Upper lobe of left lung (tissue), 4 donors: ENCODE measurements around the gene HOMER2.

Experiments
- EP300 ChIP-seq, 4 donors: sonication (generic); formaldehyde crosslinking; IDR thresholded peaks; one replicate each; pipeline ENCODE4 v1.5.1; 2017; ENCODE audit warnings: antibody characterized with exemption in 4 of 4, control low read depth in 2 of 4
- POLR2AphosphoS5 ChIP-seq, 2 donors: sonication (generic); formaldehyde crosslinking; IDR thresholded peaks; one replicate each; pipeline ENCODE4 v1.5.1; 2017; ENCODE audit warnings: antibody characterized with exemption in 2 of 2
- TF ChIP-seq, protein P1 (sequence below), 6 experiments: fragments of 450-650 bp in 4 of 6; fragments of 200-600 bp in 2 of 6; sonication (generic) in 2 of 6; IDR thresholded peaks; one replicate each; pipeline ENCODE4 v1.5.1; 2016 to 2019; ENCODE audit warnings: antibody characterized with exemption in 6 of 6

DNA sequence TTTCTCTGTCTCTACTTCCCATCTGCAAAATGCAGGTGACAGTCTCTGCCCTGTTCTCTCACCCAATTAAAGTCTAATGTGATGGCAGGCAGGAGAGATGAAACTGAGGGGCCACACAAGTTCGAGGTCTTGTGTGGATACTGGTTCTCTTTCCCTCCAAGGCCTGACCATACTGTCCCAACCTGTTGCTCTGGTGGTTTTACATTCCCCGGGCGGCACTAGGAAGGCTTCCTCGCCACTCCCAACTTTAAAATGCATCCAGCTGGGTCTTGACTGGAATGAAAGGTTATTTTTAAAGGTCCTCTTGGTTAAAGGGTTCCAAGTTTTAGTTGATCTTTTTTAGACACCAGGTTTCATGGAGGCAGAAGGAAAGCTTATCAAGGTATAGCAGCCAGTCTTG is 105.9 kb downstream of the HOMER2 start:
- TF ChIP-seq, protein P1, sequence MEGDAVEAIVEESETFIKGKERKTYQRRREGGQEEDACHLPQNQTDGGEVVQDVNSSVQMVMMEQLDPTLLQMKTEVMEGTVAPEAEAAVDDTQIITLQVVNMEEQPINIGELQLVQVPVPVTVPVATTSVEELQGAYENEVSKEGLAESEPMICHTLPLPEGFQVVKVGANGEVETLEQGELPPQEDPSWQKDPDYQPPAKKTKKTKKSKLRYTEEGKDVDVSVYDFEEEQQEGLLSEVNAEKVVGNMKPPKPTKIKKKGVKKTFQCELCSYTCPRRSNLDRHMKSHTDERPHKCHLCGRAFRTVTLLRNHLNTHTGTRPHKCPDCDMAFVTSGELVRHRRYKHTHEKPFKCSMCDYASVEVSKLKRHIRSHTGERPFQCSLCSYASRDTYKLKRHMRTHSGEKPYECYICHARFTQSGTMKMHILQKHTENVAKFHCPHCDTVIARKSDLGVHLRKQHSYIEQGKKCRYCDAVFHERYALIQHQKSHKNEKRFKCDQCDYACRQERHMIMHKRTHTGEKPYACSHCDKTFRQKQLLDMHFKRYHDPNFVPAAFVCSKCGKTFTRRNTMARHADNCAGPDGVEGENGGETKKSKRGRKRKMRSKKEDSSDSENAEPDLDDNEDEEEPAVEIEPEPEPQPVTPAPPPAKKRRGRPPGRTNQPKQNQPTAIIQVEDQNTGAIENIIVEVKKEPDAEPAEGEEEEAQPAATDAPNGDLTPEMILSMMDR (IDR thresholded peaks at IDR 0.05), result no peak
- TF ChIP-seq EP300 (IDR thresholded peaks at IDR 0.05) (no peak), POLR2AphosphoS5 (IDR thresholded peaks at IDR 0.05) (no peak)
